ENCODE measurements around the gene NUP88. TPM values are rescaled to one million over a fixed set of nuclear protein-coding genes. Genes with fewer than 3 reads are reported as not detected.

Gene NUP88
- total RNA-seq, 1 donor from 2014 or later = 43.3 TPM

DNA sequence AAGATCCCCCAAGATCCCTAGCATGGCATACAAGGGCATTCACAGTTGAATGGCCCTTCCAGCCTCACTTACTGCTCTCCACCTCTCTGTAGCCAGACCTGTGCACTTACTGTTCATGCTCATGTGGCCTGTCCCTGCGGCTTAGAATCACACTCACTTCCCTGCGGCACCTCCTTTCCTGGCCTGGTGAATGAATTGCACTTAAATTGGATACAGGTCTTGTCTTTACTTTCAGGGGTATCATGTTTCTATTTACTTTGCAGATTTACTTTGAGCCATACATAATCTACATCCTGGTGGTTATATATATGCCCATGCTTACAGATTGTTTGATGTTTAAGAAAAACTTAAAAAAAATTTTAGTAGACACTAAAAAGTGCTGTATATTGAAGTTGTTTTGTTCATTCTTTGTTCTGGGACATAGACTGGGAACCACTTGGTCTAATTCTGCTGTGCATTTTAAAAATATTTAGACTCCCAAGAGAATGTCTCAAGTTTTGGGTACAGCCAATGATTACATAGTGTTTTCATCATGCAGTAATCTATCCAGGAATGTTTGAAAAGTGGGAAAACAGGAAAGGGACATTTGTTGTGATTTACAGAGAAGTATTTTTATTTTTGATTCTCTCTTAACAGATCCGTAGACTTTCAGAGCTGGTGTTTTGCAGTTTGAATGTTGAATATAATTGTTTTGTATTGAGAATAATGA lies 63.9 kb downstream of the NUP88 start:
- H3K9ac ChIP-seq (ENCODE audit: low read length) = no peak overlapping the region
- H3K4me3 ChIP-seq (ENCODE audit: insufficient read depth, low read depth, low read length) = no peak overlapping the region
- peaks cover 8% of the 10 kb centered on the region for H3K36me3 Mint-ChIP-seq (ENCODE audit: low read depth, unreplicated experiment)
- no peaks in the 10 kb centered on the region for H3K27me3 ChIP-seq (ENCODE audit: insufficient read depth, low read length)
- H4K20me1 ChIP-seq (ENCODE audit: insufficient read depth, low read length) = no peaks in the 10 kb centered on the region
- no peak overlapping the region for H3K27ac Mint-ChIP-seq (ENCODE audit: unreplicated experiment)
- no peaks in the 10 kb centered on the region for H3K9me3 Mint-ChIP-seq (ENCODE audit: unreplicated experiment)
- DNase-seq (ENCODE audit: low read depth) (no peak), FAIRE-seq (no peak)
- TF ChIP-seq EZH2 (IDR thresholded peaks at IDR 0.05; ENCODE audit: insufficient read depth, low read length) = no peak
- no peak for TF ChIP-seq CTCF (IDR thresholded peaks at IDR 0.05; ENCODE audit: insufficient read depth, low read depth, low read length)
- H3K36me3 ChIP-seq (ENCODE audit: insufficient read depth, low read length) = peaks cover 26% of the 10 kb centered on the region
- H3K4me2 ChIP-seq (ENCODE audit: low read length) = no peak overlapping the region
- no peak overlapping the region for H3K27ac ChIP-seq (ENCODE audit: low read depth, low read length)
- no peak overlapping the region for H3K4me3 Mint-ChIP-seq (ENCODE audit: unreplicated experiment)
- H3K27me3 Mint-ChIP-seq (ENCODE audit: low read depth, unreplicated experiment) = no peaks in the 10 kb centered on the region
- H3K9me3 ChIP-seq (ENCODE audit: insufficient read depth, low read depth, low read length) = no peaks in the 10 kb centered on the region
- no peak overlapping the region for H2AFZ ChIP-seq (ENCODE audit: low read depth, low read length)
- no peaks in the 10 kb centered on the region for H3K4me1 ChIP-seq (ENCODE audit: insufficient read depth, low read length)
- H3K4me1 Mint-ChIP-seq (ENCODE audit: low read depth, unreplicated experiment) = no peaks in the 10 kb centered on the region
- no peaks in the 10 kb centered on the region for H3K79me2 ChIP-seq (ENCODE audit: insufficient read depth, low read length)

DNA sequence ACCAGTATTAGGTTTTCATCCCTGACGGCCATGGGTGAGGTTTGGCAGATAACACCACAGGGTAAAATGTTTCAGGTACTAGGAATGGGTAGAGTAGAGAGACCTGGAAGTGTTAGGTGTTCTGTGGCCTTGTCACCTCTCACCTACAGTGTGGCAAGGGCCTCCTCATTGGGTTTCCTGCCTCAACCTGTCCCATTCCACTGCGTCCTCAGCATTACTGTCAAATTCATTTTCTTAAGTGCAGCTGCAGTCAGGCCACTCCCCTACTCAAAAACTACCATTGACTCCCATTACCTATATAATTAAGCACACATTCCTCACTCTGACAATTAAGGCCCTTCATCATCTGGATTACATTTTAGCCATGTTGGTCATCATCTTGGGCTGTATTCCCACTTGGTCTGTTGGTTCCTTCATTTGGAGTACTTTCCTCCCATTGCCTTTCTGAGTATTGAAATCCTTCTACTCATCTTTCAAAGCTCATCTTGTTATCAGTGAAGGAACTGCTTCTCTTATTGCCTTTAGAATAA lies 64.5 kb downstream of the NUP88 start:
- H3K9me3 ChIP-seq (ENCODE audit: insufficient read depth, low read depth, low read length) = no peaks in the 10 kb centered on the region
- no peaks in the 10 kb centered on the region for H4K20me1 ChIP-seq (ENCODE audit: insufficient read depth, low read length)
- H3K9ac ChIP-seq (ENCODE audit: low read length) = no peak overlapping the region
- no peak overlapping the region for H3K4me3 ChIP-seq (ENCODE audit: insufficient read depth, low read depth, low read length)
- no peak overlapping the region for H3K27ac ChIP-seq (ENCODE audit: low read depth, low read length)
- H3K36me3 ChIP-seq (ENCODE audit: insufficient read depth, low read length) = peaks cover 29% of the 10 kb centered on the region
- H3K4me2 ChIP-seq (ENCODE audit: low read length) = no peak overlapping the region
- no peaks in the 10 kb centered on the region for H3K79me2 ChIP-seq (ENCODE audit: insufficient read depth, low read length)
- H3K36me3 Mint-ChIP-seq (ENCODE audit: low read depth, unreplicated experiment) = peaks cover 8% of the 10 kb centered on the region
- no peaks in the 10 kb centered on the region for H3K27me3 Mint-ChIP-seq (ENCODE audit: low read depth, unreplicated experiment)
- H3K4me3 Mint-ChIP-seq (ENCODE audit: unreplicated experiment) = no peak overlapping the region
- no peaks in the 10 kb centered on the region for H3K27me3 ChIP-seq (ENCODE audit: insufficient read depth, low read length)
- TF ChIP-seq EZH2 (IDR thresholded peaks at IDR 0.05; ENCODE audit: insufficient read depth, low read length) (no peak), CTCF (IDR thresholded peaks at IDR 0.05; ENCODE audit: insufficient read depth, low read depth, low read length) (no peak)
- H3K9me3 Mint-ChIP-seq (ENCODE audit: unreplicated experiment) = no peaks in the 10 kb centered on the region
- FAIRE-seq (no peak), DNase-seq (ENCODE audit: low read depth) (no peak)
- no peaks in the 10 kb centered on the region for H3K4me1 Mint-ChIP-seq (ENCODE audit: low read depth, unreplicated experiment)
- no peak overlapping the region for H2AFZ ChIP-seq (ENCODE audit: low read depth, low read length)
- no peak overlapping the region for H3K27ac Mint-ChIP-seq (ENCODE audit: unreplicated experiment)
- no peaks in the 10 kb centered on the region for H3K4me1 ChIP-seq (ENCODE audit: insufficient read depth, low read length)

- Histone ChIP-seq H4K20me1 (ENCODE audit: insufficient read depth, low read length) (no peaks in the 10 kb centered on the region), H3K9ac (ENCODE audit: low read length) (no peak overlapping the region), H3K4me1 (ENCODE audit: insufficient read depth, low read length) (no peaks in the 10 kb centered on the region), H3K79me2 (ENCODE audit: insufficient read depth, low read length) (no peaks in the 10 kb centered on the region), H3K9me3 (ENCODE audit: insufficient read depth, low read depth, low read length) (no peaks in the 10 kb centered on the region), H3K4me3 (ENCODE audit: insufficient read depth, low read depth, low read length) (no peak overlapping the region), H3K36me3 (ENCODE audit: insufficient read depth, low read length) (peaks cover 29% of the 10 kb centered on the region), H3K27me3 (ENCODE audit: insufficient read depth, low read length) (no peaks in the 10 kb centered on the region), H3K27ac (ENCODE audit: low read depth, low read length) (no peak overlapping the region), H3K4me2 (ENCODE audit: low read length) (no peak overlapping the region), H2AFZ (ENCODE audit: low read depth, low read length) (no peak overlapping the region)
- H3K36me3 Mint-ChIP-seq (ENCODE audit: low read depth, unreplicated experiment) = peaks cover 8% of the 10 kb centered on the region
- H3K4me3 Mint-ChIP-seq (ENCODE audit: unreplicated experiment) = no peak overlapping the region
- TF ChIP-seq CTCF (IDR thresholded peaks at IDR 0.05; ENCODE audit: insufficient read depth, low read depth, low read length) = no peak
- no peak for TF ChIP-seq EZH2 (IDR thresholded peaks at IDR 0.05; ENCODE audit: insufficient read depth, low read length)
- no peak for DNase-seq (ENCODE audit: low read depth)
- H3K9me3 Mint-ChIP-seq (ENCODE audit: unreplicated experiment) = no peaks in the 10 kb centered on the region
- no peak overlapping the region for H3K27ac Mint-ChIP-seq (ENCODE audit: unreplicated experiment)
- no peak for FAIRE-seq
- H3K27me3 Mint-ChIP-seq (ENCODE audit: low read depth, unreplicated experiment) = no peaks in the 10 kb centered on the region
- no peaks in the 10 kb centered on the region for H3K4me1 Mint-ChIP-seq (ENCODE audit: low read depth, unreplicated experiment)
These were observed 65.2 kb downstream of the NUP88 start for GRCh38 chr17:5354310-5354709.

Data from astrocyte (in vitro differentiated cells and primary cell).